Brain microvascular endothelial cell (primary cell): ENCODE data around the gene VOPP1.

Experiments used
- DNase-seq: peaks from one replicate; pipeline ENCODE4 v3.0.0-alpha.2; 2020
- H3K27ac ChIP-seq: fragments of 250-450 bp; sonication (Bioruptor Pico); 2 replicates; pipeline ENCODE4 v1.5.1; 2020; ENCODE audit warnings: mild to moderate bottlenecking, moderate library complexity
- H3K27me3 ChIP-seq: fragments of 250-450 bp; sonication (Bioruptor Pico); replicated peaks from 2 replicates; pipeline ENCODE4 v1.5.1; 2020; ENCODE audit warnings: mild to moderate bottlenecking
- H3K36me3 ChIP-seq: fragments of 250-450 bp; sonication (Bioruptor Pico); replicated peaks from 2 replicates; pipeline ENCODE4 v1.5.1; 2020; ENCODE audit warnings: mild to moderate bottlenecking
- H3K4me3 ChIP-seq: 2 replicates; pipeline ENCODE4 v1.5.1; 2011; ENCODE audit warnings: low read depth, mild to moderate bottlenecking, control low read depth, low read length, moderate library complexity
- in situ Hi-C: cut with HindIII; loops from 2 replicates; pipeline ENCODE4 v1.10.0; 2017; ENCODE audit warnings: low sequenced_read_pairs, low pct_ligation_motif_present
- TF ChIP-seq, protein P1 (sequence below): IDR thresholded peaks from 2 replicates; pipeline ENCODE4 v1.5.1; 2011; ENCODE audit warnings: low read depth, mild to moderate bottlenecking, moderate library complexity, low read length, control low read depth, inconsistent platforms; ENCODE audit errors: missing control alignments

The VOPP1 gene

DNA sequence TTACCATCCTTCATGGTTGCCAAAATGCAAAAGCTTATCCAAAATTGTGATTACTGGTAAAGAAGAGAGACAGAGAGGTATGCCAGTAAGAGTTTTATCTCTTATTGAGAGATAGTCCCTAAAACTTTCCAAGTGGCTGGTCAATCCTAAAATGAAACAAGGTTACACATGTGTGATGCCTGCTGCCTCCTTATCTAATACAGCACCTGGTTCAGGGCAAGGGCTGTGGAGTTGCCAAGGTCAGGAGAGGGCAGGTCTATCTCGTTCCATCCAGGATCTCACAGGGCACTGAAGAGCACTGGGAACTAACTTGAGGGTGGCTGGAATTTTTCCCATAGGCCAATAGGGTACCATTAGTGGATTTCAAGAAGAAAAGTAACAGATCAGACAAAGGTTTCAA lies 18.3 kb downstream of the VOPP1 start:
- no peak for DNase-seq
- H3K27me3 ChIP-seq: no peaks in the 10 kb centered on the region
- no peak overlapping the region for H3K4me3 ChIP-seq
- in situ Hi-C loops: no loop called here
- H3K36me3 ChIP-seq: no peaks in the 10 kb centered on the region
- peak overlapping the region; percentile 86 for H3K27ac ChIP-seq
- TF ChIP-seq, protein P1, sequence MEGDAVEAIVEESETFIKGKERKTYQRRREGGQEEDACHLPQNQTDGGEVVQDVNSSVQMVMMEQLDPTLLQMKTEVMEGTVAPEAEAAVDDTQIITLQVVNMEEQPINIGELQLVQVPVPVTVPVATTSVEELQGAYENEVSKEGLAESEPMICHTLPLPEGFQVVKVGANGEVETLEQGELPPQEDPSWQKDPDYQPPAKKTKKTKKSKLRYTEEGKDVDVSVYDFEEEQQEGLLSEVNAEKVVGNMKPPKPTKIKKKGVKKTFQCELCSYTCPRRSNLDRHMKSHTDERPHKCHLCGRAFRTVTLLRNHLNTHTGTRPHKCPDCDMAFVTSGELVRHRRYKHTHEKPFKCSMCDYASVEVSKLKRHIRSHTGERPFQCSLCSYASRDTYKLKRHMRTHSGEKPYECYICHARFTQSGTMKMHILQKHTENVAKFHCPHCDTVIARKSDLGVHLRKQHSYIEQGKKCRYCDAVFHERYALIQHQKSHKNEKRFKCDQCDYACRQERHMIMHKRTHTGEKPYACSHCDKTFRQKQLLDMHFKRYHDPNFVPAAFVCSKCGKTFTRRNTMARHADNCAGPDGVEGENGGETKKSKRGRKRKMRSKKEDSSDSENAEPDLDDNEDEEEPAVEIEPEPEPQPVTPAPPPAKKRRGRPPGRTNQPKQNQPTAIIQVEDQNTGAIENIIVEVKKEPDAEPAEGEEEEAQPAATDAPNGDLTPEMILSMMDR: no peak

- in situ Hi-C loops: no loop called here
- Histone ChIP-seq H3K27me3 (no peaks in the 10 kb centered on the region), H3K36me3 (no peaks in the 10 kb centered on the region), H3K27ac (peak overlapping the region; percentile 86), H3K4me3 (no peak overlapping the region)
- TF ChIP-seq, protein P1: no peak
- DNase-seq: no peak
These were observed 19.3 kb downstream of the VOPP1 start for GRCh38 chr7:55553024-55553345.

DNA sequence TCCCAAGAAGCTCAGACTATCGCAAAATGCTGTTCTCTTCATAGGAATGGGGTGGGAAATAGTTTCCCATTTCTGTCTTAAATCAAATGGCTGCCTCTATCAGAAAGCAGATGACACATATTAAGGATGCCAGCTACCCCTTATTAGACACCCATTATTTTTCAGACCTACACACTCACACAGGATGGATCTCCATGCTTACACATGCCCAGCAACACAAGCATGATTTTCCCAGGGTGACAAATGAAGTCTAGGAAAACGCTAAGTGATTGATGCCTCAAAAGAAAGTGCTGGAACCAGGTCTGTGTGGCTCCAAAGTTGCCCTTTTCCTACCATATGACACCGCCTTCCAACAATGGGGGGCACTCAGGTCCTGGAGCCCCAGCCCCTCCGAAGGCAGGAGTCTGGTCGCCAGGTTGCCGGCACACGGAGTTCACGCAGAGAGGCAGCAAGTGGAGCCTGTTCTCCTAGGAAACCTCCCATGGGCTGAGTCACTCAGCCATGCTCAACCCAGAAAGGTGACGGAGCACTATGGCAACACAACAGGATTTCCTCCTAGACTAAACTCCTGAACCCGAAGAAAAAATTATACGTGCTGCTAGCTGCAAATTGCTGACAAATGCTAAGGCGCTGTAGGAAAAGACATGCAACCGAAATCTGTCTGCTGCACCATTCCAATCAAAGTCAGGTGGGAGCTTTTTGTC lies 19.8 kb downstream of the VOPP1 start:
- H3K4me3 ChIP-seq: peak overlapping the region; percentile 24
- H3K27ac ChIP-seq: peak overlapping the region; percentile 86
- H3K27me3 ChIP-seq: no peaks in the 10 kb centered on the region
- in situ Hi-C loops: no loop called here
- H3K36me3 ChIP-seq: no peaks in the 10 kb centered on the region
- DNase-seq: peak; percentile 96
- TF ChIP-seq, protein P1: no peak

- DNase-seq: no peak
- no peaks in the 10 kb centered on the region for H3K36me3 ChIP-seq
- no peaks in the 10 kb centered on the region for H3K27me3 ChIP-seq
- TF ChIP-seq, protein P1: no peak
- H3K27ac ChIP-seq: no peak overlapping the region
- H3K4me3 ChIP-seq: no peak overlapping the region
- in situ Hi-C loops: no loop called here
These were observed 21.3 kb downstream of the VOPP1 start for GRCh38 chr7:55550841-55551537.

GRCh38 chr7:55550010-55550663 lies 22.2 kb downstream of the VOPP1 start:
- Histone ChIP-seq H3K4me3 (no peak overlapping the region), H3K27me3 (no peaks in the 10 kb centered on the region), H3K27ac (no peak overlapping the region), H3K36me3 (no peaks in the 10 kb centered on the region)
- TF ChIP-seq, protein P1: no peak
- in situ Hi-C loops: no loop called here
- DNase-seq: no peak
